ENCODE results near the gene PATJ. TPM values are rescaled to one million over a fixed set of nuclear protein-coding genes. Genes with fewer than 3 reads are reported as not detected.
"Not testable (repeated sequence)": the region's sequence is repeated elsewhere in the genome, so short reads cannot be mapped to it uniquely, and the experiment has no call there.

PATJ gene
- polyA plus RNA-seq, 4 donors, result 39.4 to 44.0 (median 39.8) TPM

- DNase-seq (ENCODE audit: low read depth in 4 of 4, low spot score in 3 of 4), result not testable (repeated sequence)
These were observed 443.0 kb downstream of the PATJ start for GRCh38 chr1:62185233-62185632.

- no peak for DNase-seq (ENCODE audit: low read depth in 4 of 4, low spot score in 3 of 4)
These were observed 443.4 kb downstream of the PATJ start for GRCh38 chr1:62185677-62186076.

GRCh38 chr1:62187548-62187947 is 445.3 kb downstream of the PATJ start:
- DNase-seq (ENCODE audit: low read depth in 4 of 4, low spot score in 3 of 4), result no peak

- DNase-seq (ENCODE audit: low read depth in 4 of 4, low spot score in 3 of 4), result no peak
These were observed 445.8 kb downstream of the PATJ start for GRCh38 chr1:62188111-62188510.

GRCh38 chr1:62194651-62195544 is 452.6 kb downstream of the PATJ start, which contains the start of gene L1TD1:
TSS of gene L1TD1 (plus strand) at chr1:62194849. CDS start at chr1:62206629, 11,780 bp downstream.
- no peak for DNase-seq (ENCODE audit: low read depth in 4 of 4, low spot score in 3 of 4)

GRCh38 chr1:62196086-62196690 is 453.9 kb downstream of the PATJ start:
- no peak for DNase-seq (ENCODE audit: low read depth in 4 of 4, low spot score in 3 of 4)

- DNase-seq (ENCODE audit: low read depth in 4 of 4, low spot score in 3 of 4), result no peak
These were observed 455.9 kb downstream of the PATJ start for GRCh38 chr1:62198069-62198780.

- no peak for DNase-seq (ENCODE audit: low read depth in 4 of 4, low spot score in 3 of 4)
These were observed 456.5 kb downstream of the PATJ start for GRCh38 chr1:62198781-62199125.

- DNase-seq (ENCODE audit: low read depth in 4 of 4, low spot score in 3 of 4), result no peak
These were observed 464.9 kb downstream of the PATJ start for GRCh38 chr1:62207187-62207586.

- DNase-seq (ENCODE audit: low read depth in 4 of 4, low spot score in 3 of 4), result no peak
These were observed 465.8 kb downstream of the PATJ start for GRCh38 chr1:62208087-62208486.

GRCh38 chr1:62208970-62209369 is 466.7 kb downstream of the PATJ start:
- DNase-seq (ENCODE audit: low read depth in 4 of 4, low spot score in 3 of 4), result no peak

GRCh38 chr1:62209931-62210595 is 467.8 kb downstream of the PATJ start:
- no peak for DNase-seq (ENCODE audit: low read depth in 4 of 4, low spot score in 3 of 4)

- no peak for DNase-seq (ENCODE audit: low read depth in 4 of 4, low spot score in 3 of 4)
These were observed 468.7 kb downstream of the PATJ start for GRCh38 chr1:62210960-62211359.

- DNase-seq (ENCODE audit: low read depth in 4 of 4, low spot score in 3 of 4), result no peak
These were observed 470.1 kb downstream of the PATJ start for GRCh38 chr1:62212411-62212810.

- DNase-seq (ENCODE audit: low read depth in 4 of 4, low spot score in 3 of 4), result no peak
These were observed 471.0 kb downstream of the PATJ start for GRCh38 chr1:62213075-62213914.

GRCh38 chr1:62218604-62219003 is 476.3 kb downstream of the PATJ start:
- no peak for DNase-seq (ENCODE audit: low read depth in 4 of 4, low spot score in 3 of 4)

- DNase-seq (ENCODE audit: low read depth in 4 of 4, low spot score in 3 of 4), result not testable (repeated sequence)
These were observed 478.2 kb downstream of the PATJ start for GRCh38 chr1:62220456-62220855.

GRCh38 chr1:62221171-62221570 is 478.9 kb downstream of the PATJ start:
- no peak for DNase-seq (ENCODE audit: low read depth in 4 of 4, low spot score in 3 of 4)

- DNase-seq (ENCODE audit: low read depth in 4 of 4, low spot score in 3 of 4), result no peak
These were observed 480.0 kb downstream of the PATJ start for GRCh38 chr1:62222321-62222720.

GRCh38 chr1:62224182-62224581 is 481.9 kb downstream of the PATJ start:
- no peak for DNase-seq (ENCODE audit: low read depth in 4 of 4, low spot score in 3 of 4)
